Measurements from ENCODE around the gene CRHR2. TPM values are rescaled to one million over a fixed set of nuclear protein-coding genes. Genes with fewer than 3 reads are reported as not detected.

CRHR2 gene
- total RNA-seq, 1 experiment from 2014 or later, result not detected

GRCh38 chr7:30613366-30614325 lies 68.6 kb downstream of the CRHR2 start:
- in situ Hi-C loops (cut with HindIII; ENCODE audit: low pct_unique_long_range_greater_than_20kb, low sequenced_read_pairs), result no loop called here
- no peak for DNase-seq (ENCODE audit: low read depth, low spot score)

DNA sequence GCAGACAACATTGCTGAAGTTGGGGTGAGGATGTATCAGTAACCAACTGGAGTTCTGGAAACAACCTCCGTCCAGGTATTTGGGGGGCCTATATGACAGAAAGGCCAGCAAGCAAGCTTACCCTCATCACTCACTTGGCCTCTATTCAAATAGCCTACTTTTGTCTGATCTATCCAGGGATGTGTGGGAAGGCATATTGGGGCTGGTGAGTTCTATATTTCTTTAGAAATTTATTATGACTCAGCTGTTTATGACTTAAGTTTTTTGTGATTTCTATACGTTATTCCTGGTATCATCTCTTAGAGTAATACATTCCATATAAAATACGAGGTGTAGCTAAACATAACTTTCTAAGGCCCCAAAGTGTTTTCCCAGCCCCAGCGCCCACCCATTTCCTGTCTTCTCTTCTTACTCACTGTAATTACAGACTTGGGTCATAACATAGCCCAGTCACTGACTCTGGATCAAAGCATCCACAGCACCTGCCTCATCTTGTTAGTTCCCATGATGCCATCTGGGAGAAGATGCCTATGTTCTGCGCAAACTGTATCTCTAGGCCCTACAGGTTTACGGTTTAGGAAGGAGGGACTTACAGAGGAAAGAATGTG lies 69.5 kb downstream of the CRHR2 start:
- in situ Hi-C loops (cut with HindIII; ENCODE audit: low pct_unique_long_range_greater_than_20kb, low sequenced_read_pairs), result no loop called here
- no peak for DNase-seq (ENCODE audit: low read depth, low spot score)

DNA sequence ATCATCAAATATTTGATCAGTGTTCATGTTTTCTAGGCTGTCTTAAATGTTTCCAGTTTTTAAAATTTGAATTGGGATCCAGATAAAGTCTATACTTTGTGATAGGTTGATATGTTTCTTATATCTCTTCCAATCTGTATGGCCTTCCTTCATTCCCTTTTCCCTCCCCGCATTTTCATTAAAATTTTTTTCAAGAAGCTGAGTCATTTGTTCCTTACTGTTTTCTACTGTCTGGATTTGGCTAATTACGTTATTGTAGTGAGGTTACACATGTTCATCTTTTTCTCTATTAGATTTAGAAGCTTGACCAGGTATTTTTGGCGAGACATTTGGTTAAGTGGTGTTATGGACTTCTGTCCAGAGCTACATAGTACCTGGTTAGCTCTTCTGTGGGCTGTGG lies 76.4 kb downstream of the CRHR2 start:
- DNase-seq (ENCODE audit: low read depth, low spot score), result no peak
- in situ Hi-C loops (cut with HindIII; ENCODE audit: low pct_unique_long_range_greater_than_20kb, low sequenced_read_pairs), result no loop called here

- in situ Hi-C loops (cut with HindIII; ENCODE audit: low pct_unique_long_range_greater_than_20kb, low sequenced_read_pairs), result no loop called here
- no peak for DNase-seq (ENCODE audit: low read depth, low spot score)
These were observed 77.4 kb downstream of the CRHR2 start for GRCh38 chr7:30604901-30605300.

Other genes starting within 250 kb of the CRHR2 start
- 6.9 and 8.6 TPM in 2 replicates for gene NOD1, start 203.7 kb downstream of the CRHR2 start, total RNA-seq (2014; rRNA removed; shearing (Covaris generic))
- gene GGCT, start 177.6 kb downstream of the CRHR2 start, total RNA-seq (2014; rRNA removed; shearing (Covaris generic)), result 131 and 143 TPM in 2 replicates
- 290 and 301 TPM in 2 replicates for gene GARS1, start 87.6 kb downstream of the CRHR2 start, total RNA-seq (2014; rRNA removed; shearing (Covaris generic))
- not detected in 2 replicates for gene INMT, start 69.7 kb upstream of the CRHR2 start, total RNA-seq (2014; rRNA removed; shearing (Covaris generic))
- gene MINDY4, start 89.0 kb upstream of the CRHR2 start, total RNA-seq (2014; rRNA removed; shearing (Covaris generic)), result 5.2 and 6.5 TPM in 2 replicates
- gene AQP1, start 229.4 kb upstream of the CRHR2 start, total RNA-seq (2014; rRNA removed; shearing (Covaris generic)), result 0.03 and 0.08 TPM in 2 replicates

Data from SK-MEL-5 (cell line).